ENCODE measurements around the gene BCAS3. TPM values are rescaled to one million over a fixed set of nuclear protein-coding genes. Genes with fewer than 3 reads are reported as not detected.
"Not testable (repeated sequence)": the region's sequence is repeated elsewhere in the genome, so short reads cannot be mapped to it uniquely, and the experiment has no call there.

The BCAS3 gene
- total RNA-seq, 4 donors from 2014 or later: 18.2 to 60.6 (median 23.4) TPM

- intact Hi-C loops (cut with DNase I; ENCODE audit: low total_unique reads): no loop called here
- peaks cover 0 to 8% (median 0%) of the 10 kb centered on the region in 3 donors for H3K9me3 ChIP-seq
- no peak overlapping the region for H3K27ac ChIP-seq
- no peaks in the 10 kb centered on the region for H3K36me3 ChIP-seq
- H3K4me1 ChIP-seq: no peaks in the 10 kb centered on the region
- ATAC-seq: no peak
- H3K4me3 ChIP-seq: no peak overlapping the region
- DNase-seq: no peak
- in situ Hi-C loops (cut with MboI; ENCODE audit: low sequenced_read_pairs in 4 of 4): loop anchor here in 2 of 4 donors (25.0 kb wide), 1 partner anchor 401 kb away; no protein-coding TSS in a partner anchor
- no peak for TF ChIP-seq POLR2A (IDR thresholded peaks at IDR 0.05)
- TF ChIP-seq, protein P1, sequence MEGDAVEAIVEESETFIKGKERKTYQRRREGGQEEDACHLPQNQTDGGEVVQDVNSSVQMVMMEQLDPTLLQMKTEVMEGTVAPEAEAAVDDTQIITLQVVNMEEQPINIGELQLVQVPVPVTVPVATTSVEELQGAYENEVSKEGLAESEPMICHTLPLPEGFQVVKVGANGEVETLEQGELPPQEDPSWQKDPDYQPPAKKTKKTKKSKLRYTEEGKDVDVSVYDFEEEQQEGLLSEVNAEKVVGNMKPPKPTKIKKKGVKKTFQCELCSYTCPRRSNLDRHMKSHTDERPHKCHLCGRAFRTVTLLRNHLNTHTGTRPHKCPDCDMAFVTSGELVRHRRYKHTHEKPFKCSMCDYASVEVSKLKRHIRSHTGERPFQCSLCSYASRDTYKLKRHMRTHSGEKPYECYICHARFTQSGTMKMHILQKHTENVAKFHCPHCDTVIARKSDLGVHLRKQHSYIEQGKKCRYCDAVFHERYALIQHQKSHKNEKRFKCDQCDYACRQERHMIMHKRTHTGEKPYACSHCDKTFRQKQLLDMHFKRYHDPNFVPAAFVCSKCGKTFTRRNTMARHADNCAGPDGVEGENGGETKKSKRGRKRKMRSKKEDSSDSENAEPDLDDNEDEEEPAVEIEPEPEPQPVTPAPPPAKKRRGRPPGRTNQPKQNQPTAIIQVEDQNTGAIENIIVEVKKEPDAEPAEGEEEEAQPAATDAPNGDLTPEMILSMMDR (IDR thresholded peaks at IDR 0.05 in 4 of 5, conservative IDR thresholded peaks at IDR 0.05 in 1 of 5): no peak
- H3K27me3 ChIP-seq: peaks cover 0 to 5% (median 2%) of the 10 kb centered on the region in 3 donors
These were observed 758.6 kb downstream of the BCAS3 start for GRCh38 chr17:61436273-61436672.

DNA sequence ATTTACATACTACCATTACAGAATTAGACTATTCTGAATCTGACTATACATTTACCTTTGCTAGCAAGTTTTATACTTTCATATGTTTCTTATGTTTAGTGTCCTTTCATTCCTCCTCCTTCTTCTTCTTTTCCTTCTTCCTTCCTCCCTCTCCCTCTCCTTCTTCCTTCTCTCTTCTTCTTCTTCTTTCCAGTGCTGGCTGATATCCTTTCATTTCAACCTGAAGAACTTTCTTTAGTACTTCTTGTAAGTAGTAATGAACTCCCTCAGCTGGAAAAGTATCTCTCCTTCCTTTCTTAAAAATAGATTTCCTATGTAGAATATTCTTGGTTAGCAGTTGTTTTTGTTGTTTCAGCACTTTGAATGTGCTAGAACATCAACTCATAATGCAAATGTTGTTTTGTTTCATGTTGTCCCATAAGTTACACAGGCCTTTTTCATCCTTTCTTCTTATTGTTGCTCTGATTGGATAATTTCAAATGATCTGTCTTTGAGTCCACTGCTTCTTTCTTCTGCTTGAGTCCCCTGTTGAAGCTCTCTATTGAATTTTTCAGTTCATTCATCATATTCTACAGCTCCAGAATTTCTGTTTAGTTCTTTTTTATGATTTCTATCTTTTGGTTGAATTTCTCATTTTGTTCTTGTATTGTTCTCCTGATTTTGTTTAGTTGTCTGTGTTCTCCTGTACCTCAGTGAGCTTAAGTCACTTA is 759.5 kb downstream of the BCAS3 start:
- H3K4me1 ChIP-seq: no peaks in the 10 kb centered on the region
- H3K4me3 ChIP-seq: no peak overlapping the region
- peaks cover 0 to 8% (median 0%) of the 10 kb centered on the region in 3 donors for H3K9me3 ChIP-seq
- H3K27me3 ChIP-seq: peaks cover 0 to 5% (median 2%) of the 10 kb centered on the region in 3 donors
- DNase-seq: no peak
- no peak for ATAC-seq
- H3K27ac ChIP-seq: no peak overlapping the region
- in situ Hi-C loops (cut with MboI; ENCODE audit: low sequenced_read_pairs in 4 of 4) (loop anchor here in 2 of 4 donors (25.0 kb wide), 1 partner anchor 400 kb away; no protein-coding TSS in a partner anchor), intact Hi-C loops (cut with DNase I; ENCODE audit: low total_unique reads) (no loop called here)
- H3K36me3 ChIP-seq: no peaks in the 10 kb centered on the region
- TF ChIP-seq, protein P1 (IDR thresholded peaks at IDR 0.05 in 4 of 5, conservative IDR thresholded peaks at IDR 0.05 in 1 of 5): no peak
- no peak for TF ChIP-seq POLR2A (IDR thresholded peaks at IDR 0.05)

DNA sequence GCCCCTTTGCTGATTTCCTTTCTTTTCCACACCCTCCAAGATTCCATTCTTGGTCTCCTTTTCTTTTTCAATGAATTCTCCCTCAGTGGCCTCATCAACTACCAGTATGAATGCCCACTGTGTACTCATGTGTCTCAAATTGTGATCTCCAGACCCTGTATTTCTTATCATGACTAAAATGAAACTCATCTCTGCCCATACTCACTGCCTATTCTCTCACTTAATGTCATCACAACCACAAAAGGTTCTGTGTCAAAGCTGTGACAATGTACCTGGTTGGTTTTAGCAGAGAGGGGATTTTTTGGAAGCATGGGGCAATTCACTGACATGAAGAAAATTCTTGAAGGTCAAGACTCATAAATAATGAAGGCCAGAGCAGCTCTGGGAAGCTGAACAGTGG is 763.0 kb downstream of the BCAS3 start:
- in situ Hi-C loops (cut with MboI; ENCODE audit: low sequenced_read_pairs in 4 of 4) (loop anchor here in 2 of 4 donors (25.0 kb wide), 1 partner anchor 397 kb away; no protein-coding TSS in a partner anchor), intact Hi-C loops (cut with DNase I; ENCODE audit: low total_unique reads) (no loop called here)
- Histone ChIP-seq H3K9me3 (peaks cover 0 to 8% (median 0%) of the 10 kb centered on the region in 3 donors), H3K4me3 (no peak overlapping the region), H3K4me1 (no peaks in the 10 kb centered on the region), H3K27me3 (peaks cover 0 to 5% (median 2%) of the 10 kb centered on the region in 3 donors), H3K27ac (no peak overlapping the region), H3K36me3 (no peaks in the 10 kb centered on the region)
- DNase-seq (no peak), ATAC-seq (no peak)
- TF ChIP-seq, protein P1 (IDR thresholded peaks at IDR 0.05 in 4 of 5, conservative IDR thresholded peaks at IDR 0.05 in 1 of 5): no peak
- TF ChIP-seq POLR2A (IDR thresholded peaks at IDR 0.05): no peak

- H3K36me3 ChIP-seq; DNase-seq; H3K9me3 ChIP-seq; H3K4me3 ChIP-seq; H3K27ac ChIP-seq; intact Hi-C loops (cut with DNase I; ENCODE audit: low total_unique reads); H3K4me1 ChIP-seq; H3K27me3 ChIP-seq; ATAC-seq: not testable (repeated sequence)
- in situ Hi-C loops (cut with MboI; ENCODE audit: low sequenced_read_pairs in 4 of 4): loop anchor here in 2 of 4 donors (25.0 kb wide), 1 partner anchor 396 kb away; no protein-coding TSS in a partner anchor
These were observed 763.9 kb downstream of the BCAS3 start for GRCh38 chr17:61441507-61441906.

- Histone ChIP-seq H3K27me3 (peaks cover 0 to 5% (median 2%) of the 10 kb centered on the region in 3 donors), H3K4me3 (no peak overlapping the region), H3K36me3 (no peaks in the 10 kb centered on the region), H3K9me3 (no peaks in the 10 kb centered on the region), H3K4me1 (no peaks in the 10 kb centered on the region), H3K27ac (no peak overlapping the region)
- in situ Hi-C loops (cut with MboI; ENCODE audit: low sequenced_read_pairs in 4 of 4) (loop anchor here in 2 of 4 donors (25.0 kb wide), 1 partner anchor 395 kb away; no protein-coding TSS in a partner anchor), intact Hi-C loops (cut with DNase I; ENCODE audit: low total_unique reads) (no loop called here)
- ATAC-seq (no peak), DNase-seq (no peak)
- TF ChIP-seq, protein P1 (IDR thresholded peaks at IDR 0.05 in 4 of 5, conservative IDR thresholded peaks at IDR 0.05 in 1 of 5): no peak
- no peak for TF ChIP-seq POLR2A (IDR thresholded peaks at IDR 0.05)
These were observed 764.6 kb downstream of the BCAS3 start for GRCh38 chr17:61442136-61442775.
